Activated CD4-positive, CD25-positive, alpha-beta regulatory T cell treated with anti-CD3 and anti-CD28 coated beads, Interleukin-2, amount 50 U/mL, for 16 hours (primary cell): Measurements from ENCODE around the gene SORCS2.

Source experiments
- DNase-seq: peaks from one replicate; pipeline ENCODE4 v3.0.0-alpha.2; 2020; ENCODE audit warnings: low read depth, low spot score

SORCS2 gene

GRCh38 chr4:7302781-7303404 lies 110.6 kb downstream of the SORCS2 start:
- DNase-seq: no peak

GRCh38 chr4:7303561-7303960 lies 111.2 kb downstream of the SORCS2 start:
- no peak for DNase-seq

- DNase-seq: no peak
These were observed 112.1 kb downstream of the SORCS2 start for GRCh38 chr4:7304436-7304835.

DNA sequence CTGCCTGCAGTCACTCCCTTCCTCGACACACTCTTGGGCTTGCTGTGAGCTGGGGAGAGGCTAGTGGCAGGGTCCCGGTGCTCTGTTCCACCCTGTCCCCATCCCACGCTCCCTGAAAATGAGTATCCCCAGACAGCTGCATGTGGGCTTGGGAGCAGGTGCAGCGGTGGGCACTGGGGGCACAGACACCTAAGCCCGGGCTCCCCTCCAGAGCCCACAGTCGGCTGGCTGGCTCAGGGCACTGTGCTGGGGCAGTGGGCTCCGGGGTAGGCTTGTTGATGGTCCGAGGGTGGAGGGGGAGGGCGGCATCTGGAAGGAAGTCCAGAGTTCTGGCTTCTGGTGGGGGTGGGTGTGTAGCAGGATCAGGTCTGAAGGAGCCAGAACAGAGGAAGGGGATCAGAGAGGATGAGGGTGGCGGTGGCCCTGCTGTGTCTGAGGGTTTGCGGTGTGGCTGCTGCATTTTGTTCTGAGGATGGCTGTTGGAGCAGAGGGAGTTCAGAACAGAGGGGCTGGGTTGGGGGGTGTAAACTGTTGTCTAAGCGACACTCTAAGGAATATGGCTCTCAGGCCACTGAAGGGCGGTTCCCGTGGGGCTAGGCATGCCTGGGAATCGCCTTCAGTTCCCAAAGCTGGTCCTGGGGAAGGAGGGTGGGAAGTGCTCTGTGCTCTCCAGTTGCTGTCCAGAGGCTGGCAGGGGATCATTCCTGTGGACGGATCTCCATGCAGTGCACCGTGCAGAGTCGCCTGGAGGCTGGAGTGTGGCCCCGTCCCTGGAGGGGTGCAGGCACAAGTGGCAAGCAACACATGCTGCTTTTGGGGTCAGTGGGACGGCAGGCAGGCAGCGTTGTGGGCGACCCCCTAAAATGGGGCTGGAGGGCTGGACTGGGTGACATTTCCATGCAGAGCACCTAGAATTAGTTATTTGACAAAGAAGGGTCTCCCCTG lies 114.0 kb downstream of the SORCS2 start:
- DNase-seq: no peak

- no peak for DNase-seq
These were observed 114.6 kb downstream of the SORCS2 start for GRCh38 chr4:7306986-7307385.

- no peak for DNase-seq
These were observed 115.2 kb downstream of the SORCS2 start for GRCh38 chr4:7307394-7308099.

- no peak for DNase-seq
These were observed 116.8 kb downstream of the SORCS2 start for GRCh38 chr4:7309181-7309580.

DNA sequence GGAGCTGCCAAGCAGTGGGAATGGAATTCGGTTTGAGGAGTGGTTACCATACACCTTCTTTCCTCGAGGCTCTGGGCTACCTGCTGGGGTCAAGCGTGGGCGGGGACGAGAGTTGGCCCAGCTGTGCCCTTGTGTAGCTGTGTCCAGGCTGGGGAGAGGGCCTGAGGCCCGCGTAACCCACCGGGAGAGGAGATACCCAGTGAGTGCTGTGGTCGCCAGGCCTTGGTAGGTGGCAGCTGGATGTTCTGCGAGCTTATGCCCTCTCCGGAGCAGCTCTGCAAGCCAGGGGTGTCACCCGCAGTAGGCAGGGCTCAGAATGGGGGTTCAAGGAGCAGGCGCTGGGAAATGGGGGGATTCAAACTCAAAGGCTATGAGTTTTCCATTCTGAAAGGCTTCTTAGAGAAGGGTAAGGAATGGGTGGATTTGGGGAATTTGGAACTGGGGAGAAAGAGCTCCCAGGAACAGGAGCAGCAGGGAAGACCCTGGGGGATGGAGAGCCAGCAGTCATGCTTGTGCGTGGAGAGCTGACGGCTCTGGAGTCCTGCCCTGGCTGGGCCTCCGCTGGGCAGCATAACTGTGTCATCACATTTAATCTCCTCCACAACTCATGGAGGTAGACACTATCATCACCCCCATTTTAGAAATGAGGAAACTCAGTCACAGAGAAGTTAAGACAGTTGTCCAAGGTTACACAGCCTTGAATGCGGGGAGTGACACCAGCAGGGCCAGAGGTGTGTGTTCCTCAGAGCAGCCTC lies 117.5 kb downstream of the SORCS2 start:
- no peak for DNase-seq

DNA sequence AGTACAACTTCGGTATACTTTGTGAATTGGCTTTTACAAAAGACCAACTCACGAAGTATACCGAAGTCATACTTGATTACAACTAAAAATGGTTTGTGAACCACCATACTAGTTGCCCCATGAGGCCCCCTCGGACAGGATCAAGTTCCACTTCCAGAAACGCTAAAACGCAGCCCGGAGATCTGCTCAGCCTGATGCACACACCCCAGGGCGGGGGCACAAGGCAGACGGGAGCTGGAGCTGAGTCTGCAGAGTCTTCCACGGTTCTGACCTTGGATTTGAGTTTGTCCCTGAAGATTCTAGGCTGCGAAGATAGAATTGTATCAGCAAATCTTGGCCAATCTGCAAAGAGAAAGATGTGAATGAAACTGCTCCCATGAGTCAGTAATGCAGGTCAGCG lies 118.1 kb downstream of the SORCS2 start:
- no peak for DNase-seq

DNA sequence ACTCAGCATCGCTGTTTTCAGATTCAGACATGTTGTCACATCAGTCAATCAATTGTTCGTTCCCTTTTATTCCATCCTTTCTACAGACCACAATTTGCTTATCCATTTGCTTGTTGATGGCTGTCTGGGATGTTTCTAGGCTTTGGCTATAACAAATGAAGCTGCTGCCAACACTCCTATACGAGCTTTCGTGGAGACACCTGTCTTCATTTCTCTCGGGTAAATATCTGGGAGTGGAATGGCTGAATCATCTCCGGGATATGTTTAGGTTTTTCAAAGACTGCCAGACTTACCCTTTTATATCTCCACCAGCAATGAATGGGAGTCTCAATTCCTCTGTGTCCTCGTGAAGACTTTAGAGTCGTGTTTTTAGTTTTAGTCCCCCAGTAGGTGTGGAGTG lies 118.9 kb downstream of the SORCS2 start:
- DNase-seq: no peak

DNA sequence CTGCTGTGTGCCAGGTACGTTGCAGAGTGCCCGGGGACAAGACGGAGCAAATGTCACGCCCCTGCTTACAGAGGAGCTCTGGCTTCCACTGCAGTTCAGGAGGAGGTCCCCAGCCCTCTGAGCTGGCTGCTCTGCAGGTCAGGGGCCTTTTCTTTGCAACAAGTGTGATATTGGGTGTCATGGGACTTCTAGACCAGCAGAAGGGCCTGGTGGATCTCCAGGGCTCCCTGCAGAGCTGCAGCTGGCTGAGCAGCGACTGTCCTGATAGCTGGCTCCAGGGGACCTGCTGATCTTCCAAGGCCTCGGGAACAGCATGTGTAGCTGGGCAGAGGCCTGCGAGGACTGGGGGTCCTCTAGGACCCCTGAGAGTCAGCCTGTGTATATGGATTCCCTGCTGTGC lies 120.4 kb downstream of the SORCS2 start:
- DNase-seq: no peak

DNA sequence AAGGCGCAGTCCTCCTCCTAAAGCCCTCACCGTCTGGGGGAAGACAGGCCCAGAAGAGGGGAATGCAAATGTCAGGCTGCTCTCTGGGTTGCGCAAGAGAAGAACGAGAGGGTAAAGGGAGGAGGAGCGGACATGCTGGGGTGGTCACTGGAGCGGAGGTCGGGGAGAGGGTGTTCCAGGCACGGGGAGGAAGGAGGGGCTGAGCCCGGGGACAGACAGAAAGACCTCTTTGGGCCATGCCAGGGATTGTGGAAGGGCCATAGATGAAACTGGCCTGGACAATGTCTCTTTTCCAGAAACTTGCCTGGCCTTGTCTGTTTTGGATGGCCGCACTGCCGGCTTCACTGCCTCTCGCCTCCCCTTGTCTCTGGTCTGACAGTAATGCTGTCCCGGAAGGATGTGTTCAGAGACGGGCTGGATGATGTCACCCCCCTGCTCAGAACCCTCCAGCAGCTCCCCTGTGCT lies 121.0 kb downstream of the SORCS2 start:
- no peak for DNase-seq

DNA sequence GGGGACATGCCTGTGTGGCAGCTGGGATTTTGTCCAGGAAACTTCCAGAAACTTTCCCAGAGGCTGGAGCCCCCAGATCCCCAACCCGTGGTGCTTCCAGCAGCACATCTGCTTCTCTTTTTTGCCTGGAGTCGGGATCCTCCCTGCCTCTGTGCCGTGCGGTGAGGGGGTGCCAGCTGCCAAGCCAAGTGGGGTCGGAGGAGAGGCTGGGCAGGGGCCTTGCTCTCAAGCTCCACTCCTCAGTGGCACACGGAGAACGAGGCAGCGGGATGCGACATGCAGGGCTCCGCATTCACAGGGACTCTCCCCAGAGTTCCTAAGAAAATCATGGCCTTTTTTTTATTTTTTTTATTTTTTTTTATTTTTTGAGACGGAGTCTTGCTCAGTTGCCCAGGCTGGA lies 121.7 kb downstream of the SORCS2 start:
- no peak for DNase-seq

DNA sequence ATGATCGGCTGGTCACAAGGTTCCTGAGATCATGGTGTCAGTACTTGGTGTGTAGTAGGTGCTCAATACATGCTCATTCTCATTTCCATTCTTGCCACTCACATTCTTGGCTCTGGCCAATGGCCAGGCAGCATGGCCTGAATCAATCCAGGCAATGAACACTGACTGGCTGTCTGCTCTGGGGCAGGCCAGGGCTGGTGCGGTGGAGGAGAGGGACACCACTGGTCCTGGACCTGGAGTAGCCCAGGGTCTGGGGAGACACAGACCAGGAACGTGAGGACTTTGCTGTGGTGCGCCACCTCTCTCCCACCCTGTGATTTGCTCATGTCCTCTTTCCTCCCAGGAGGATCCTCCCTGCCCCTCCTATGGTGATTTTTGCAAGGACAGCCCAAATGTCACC lies 122.9 kb downstream of the SORCS2 start:
- no peak for DNase-seq

DNA sequence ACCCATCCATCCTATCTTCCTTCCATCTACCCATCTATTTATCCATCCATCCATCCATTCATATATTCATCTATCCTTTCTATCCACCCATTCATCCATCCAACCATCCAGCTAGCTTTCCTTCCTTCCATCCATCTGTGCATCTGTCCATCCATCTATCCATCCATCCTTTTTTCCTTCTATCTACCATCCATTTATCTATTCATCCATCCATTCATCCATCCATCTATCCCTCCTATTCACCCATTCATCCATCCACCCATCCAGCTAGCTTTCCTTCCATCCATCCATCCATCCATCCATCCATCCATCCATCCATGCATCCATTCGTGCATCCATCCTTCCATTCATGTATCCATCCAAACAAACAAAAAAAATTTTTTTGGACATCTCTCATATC lies 123.6 kb downstream of the SORCS2 start:
- no peak for DNase-seq

- DNase-seq: no peak
These were observed 126.7 kb downstream of the SORCS2 start for GRCh38 chr4:7319024-7319423.

DNA sequence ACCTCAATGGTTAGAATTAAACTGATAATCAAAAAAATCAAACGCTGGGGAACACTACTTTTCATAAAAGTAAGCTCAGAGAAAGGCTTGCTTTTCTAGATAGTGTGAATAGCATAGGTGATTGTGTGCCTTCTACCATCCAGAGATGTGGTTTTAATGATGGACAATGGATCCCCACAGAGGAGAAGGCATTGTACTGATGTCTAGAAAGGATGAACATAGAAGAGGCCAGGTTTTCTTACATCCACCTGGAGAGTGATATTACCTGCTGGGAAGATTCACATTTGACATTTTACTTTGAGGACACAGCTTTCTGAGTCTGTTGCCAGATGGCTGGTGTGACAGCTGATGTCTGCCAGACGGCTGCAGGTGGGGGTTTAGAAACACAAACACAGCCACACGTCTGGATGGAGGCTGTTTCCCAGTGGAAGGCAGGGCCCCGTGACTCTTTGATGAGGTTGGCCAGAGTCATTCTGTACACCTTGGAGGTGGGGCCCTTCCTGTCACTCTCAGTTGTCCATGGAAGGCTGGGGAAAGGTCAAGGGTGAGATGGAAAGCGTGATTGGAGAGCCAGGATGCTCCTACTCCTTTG lies 128.0 kb downstream of the SORCS2 start:
- no peak for DNase-seq

- no peak for DNase-seq
These were observed 130.0 kb downstream of the SORCS2 start for GRCh38 chr4:7322166-7322991.

DNA sequence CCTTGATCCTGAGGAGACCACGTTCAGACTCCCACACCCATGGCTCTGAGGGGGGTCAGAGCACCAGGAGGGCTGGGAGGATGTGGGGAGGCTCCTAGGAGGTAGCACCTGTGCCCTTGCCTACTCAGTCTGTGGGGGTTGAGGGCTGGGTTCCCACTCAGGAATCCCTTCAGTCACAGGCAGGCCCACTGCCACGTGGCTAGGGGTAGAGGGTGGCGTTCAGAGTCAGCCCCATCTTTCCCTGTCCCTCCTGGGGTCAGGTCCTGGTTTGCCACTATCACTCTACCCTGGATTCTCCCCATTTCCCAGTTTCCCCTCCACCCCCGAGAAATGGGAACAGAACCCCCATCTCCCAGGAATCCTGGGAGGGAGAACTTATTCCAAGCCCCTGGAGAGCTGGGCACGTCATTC lies 131.1 kb downstream of the SORCS2 start:
- DNase-seq: no peak

GRCh38 chr4:7323872-7324650 lies 131.7 kb downstream of the SORCS2 start:
- no peak for DNase-seq
